Amniotic epithelial cell (primary cell): ENCODE data around the gene RBM28.

ENCODE experiments used
- DNase-seq: peaks from one replicate; pipeline ENCODE4 v3.0.0-alpha.2; 2010; ENCODE audit warnings: low read depth

Gene RBM28

GRCh38 chr7:128260069-128260795, 83.5 kb downstream of the RBM28 start:
- no peak for DNase-seq

DNA sequence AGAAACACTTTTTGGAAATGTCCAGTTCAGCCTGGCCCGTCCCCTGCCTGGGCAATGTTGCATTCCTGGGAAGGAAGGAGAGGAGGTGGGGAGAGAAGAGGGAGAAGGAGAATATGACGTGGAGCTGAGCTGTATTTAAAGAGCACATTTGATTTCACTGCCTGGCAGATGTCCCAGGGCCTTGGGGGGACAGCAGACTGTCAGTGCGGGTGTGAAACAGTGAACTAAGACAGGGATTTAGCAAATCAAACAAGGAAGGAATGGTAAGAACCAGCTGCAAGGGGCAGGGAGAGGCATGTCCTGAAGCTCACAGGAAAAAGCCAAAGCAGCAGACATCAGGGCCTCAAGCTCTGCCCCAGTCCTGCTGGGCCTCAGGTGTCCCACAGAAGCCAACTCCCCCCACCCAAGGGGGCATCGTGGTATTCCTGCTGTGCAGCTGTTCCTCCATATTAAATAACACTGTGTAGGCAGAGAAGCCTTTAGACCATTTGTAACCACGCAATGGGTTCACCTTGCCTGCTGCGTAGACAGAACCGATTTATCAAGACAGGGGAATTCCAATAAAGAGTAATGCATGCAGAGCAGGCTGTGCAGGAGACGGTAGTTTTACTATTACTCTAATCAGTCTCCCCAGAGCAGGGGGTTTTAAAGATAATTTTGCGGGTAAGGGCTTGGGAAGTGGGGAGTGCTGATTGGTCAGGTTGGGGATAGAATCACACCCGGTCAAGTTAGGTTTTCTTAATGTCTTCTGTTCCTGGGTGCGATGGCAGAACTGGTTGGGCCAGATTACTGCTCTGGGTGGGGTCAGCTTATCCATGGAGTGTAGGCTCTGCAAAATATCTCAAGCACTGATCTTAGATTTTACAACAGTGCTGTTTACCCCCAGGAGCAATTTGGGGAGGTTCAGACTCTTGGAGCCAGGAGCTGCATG, 84.3 kb downstream of the RBM28 start:
- DNase-seq = peak; percentile 6

DNA sequence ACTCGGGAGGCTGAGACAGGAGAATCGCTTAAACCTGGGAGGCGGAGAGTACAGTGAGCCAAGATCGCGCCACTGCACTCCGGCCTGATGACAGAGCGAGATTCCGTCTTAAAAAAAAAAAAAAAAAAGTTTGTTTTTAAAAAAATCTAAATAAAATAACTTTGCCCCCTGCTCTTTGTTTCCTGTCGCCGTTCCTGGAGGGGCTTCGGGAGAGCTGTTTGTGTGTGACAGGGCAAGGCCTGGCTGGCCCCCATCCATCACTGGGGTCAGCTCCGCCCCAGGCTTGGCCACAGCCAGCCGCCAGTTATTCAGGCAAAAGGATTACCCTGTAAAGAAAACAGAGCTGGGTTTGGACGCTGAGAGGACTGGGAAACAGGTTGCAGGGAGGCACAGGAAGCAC, 86.2 kb downstream of the RBM28 start:
- no peak for DNase-seq

- DNase-seq = no peak
These were observed 88.4 kb downstream of the RBM28 start for GRCh38 chr7:128255271-128255670.

DNA sequence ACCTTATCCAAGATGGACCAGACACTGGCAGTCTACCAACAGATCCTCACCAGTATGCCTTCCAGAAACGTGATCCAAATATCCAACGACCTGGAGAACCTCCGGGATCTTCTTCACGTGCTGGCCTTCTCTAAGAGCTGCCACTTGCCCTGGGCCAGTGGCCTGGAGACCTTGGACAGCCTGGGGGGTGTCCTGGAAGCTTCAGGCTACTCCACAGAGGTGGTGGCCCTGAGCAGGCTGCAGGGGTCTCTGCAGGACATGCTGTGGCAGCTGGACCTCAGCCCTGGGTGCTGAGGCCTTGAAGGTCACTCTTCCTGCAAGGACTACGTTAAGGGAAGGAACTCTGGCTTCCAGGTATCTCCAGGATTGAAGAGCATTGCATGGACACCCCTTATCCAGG, 89.2 kb downstream of the RBM28 start:
- DNase-seq = no peak

DNA sequence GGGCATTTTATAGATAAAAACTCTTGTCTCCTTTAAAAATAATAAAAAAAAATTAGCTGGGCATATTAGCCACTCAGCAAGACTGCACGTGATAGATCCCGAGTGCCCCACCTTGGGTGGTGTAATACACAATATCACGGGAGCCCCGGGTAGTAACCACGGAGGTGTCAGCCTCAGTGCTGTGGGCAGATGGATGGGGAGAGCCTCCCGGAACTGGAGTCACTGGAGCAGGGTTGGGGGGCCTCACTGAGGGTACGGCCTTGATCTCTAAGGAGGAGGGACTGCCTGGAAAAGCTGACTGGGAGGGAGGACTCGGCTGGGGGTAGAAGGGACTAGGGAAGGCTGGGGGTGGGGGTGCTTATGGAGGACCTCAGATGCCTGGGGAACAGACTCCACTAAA, 90.0 kb downstream of the RBM28 start:
- no peak for DNase-seq

DNA sequence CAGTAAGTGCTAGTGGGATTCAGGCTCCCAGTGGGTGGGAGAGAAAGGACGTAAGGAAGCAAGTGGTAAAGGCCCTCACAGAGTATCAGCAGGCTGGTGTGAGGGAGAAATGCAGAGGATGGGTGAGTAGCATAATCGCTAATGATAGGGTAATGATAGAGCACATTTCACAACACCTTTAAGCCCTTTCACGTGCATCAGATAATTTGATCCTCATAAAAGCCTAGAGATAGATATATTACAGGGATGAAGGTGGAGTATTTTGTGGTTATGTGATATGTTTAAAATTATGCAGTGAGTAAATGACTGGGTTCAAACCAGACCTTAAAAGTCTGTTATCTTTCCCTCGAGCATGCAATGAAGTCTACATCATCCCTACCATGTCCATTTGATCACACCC, 92.4 kb downstream of the RBM28 start:
- peak; percentile 24 for DNase-seq
